ENCODE results near the gene TBC1D8. TPM values are rescaled to one million over a fixed set of nuclear protein-coding genes. Genes with fewer than 3 reads are reported as not detected.

The TBC1D8 gene
- total RNA-seq, 2 experiments from 2014 or later = 0.29 to 0.70 TPM

DNA sequence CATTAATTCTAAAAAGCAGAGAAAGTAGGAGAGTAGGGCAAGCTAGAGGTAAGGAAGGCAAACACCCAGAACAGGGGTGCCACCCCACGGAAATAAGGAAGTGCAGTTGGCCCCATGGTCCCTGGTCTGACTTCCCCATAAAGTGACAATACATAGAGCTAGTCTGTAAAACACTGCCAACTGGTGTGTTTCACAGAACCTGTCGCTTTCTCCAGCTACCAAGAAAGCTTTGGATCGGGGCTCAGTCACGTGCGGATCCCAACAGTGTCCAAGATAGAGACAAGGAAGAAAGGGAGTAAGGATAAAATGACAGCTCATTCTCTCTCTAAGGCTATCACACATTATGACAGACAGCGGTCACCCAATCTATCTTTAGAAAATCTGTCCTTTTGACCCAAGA is 36.4 kb downstream of the TBC1D8 start:
- ATAC-seq (no peak), DNase-seq (no peak)
- no peak overlapping the region for H3K27ac Mint-ChIP-seq
- POLR2A ChIA-PET = no interaction called here
- H3K4me3 Mint-ChIP-seq = no peak overlapping the region
- no peaks in the 10 kb centered on the region for H3K36me3 Mint-ChIP-seq (ENCODE audit: low read depth)
- H3K4me1 Mint-ChIP-seq (ENCODE audit: low read depth) = no peaks in the 10 kb centered on the region
- CTCF ChIA-PET = no interaction called here
- peaks cover 4% of the 10 kb centered on the region for H3K27me3 Mint-ChIP-seq (ENCODE audit: low read depth)
- no peaks in the 10 kb centered on the region for H3K9me3 Mint-ChIP-seq (ENCODE audit: insufficient read depth)

DNA sequence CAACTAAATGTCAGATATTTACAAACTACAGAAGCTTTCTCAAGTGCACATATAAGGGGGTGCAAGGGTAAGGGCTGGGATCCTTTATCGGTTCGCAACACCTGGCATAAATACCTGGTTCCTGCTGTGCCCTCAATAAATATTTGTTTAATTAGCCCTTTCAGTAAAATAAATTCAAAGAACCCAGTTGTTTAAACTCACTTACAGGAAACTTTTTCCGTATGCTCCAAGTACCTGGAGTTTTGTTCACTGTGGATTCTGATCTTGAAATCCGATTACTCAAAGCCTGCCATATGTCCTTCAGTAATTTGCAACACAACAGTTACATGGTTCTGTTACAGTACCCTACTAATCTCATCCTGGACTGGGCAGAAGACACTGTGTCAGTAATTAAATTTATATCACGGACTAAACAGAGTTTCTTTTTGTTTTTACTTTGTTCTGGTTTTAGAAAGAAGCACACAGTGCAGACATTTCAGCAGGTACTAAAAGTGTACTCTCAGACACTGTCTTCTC is 36.9 kb downstream of the TBC1D8 start:
- DNase-seq (no peak), ATAC-seq (no peak)
- Mint-ChIP-seq H3K27ac (no peak overlapping the region), H3K4me1 (ENCODE audit: low read depth) (no peaks in the 10 kb centered on the region), H3K27me3 (ENCODE audit: low read depth) (peaks cover 4% of the 10 kb centered on the region), H3K4me3 (no peak overlapping the region), H3K36me3 (ENCODE audit: low read depth) (no peaks in the 10 kb centered on the region), H3K9me3 (ENCODE audit: insufficient read depth) (no peaks in the 10 kb centered on the region)
- POLR2A ChIA-PET = no interaction called here
- CTCF ChIA-PET = no interaction called here

DNA sequence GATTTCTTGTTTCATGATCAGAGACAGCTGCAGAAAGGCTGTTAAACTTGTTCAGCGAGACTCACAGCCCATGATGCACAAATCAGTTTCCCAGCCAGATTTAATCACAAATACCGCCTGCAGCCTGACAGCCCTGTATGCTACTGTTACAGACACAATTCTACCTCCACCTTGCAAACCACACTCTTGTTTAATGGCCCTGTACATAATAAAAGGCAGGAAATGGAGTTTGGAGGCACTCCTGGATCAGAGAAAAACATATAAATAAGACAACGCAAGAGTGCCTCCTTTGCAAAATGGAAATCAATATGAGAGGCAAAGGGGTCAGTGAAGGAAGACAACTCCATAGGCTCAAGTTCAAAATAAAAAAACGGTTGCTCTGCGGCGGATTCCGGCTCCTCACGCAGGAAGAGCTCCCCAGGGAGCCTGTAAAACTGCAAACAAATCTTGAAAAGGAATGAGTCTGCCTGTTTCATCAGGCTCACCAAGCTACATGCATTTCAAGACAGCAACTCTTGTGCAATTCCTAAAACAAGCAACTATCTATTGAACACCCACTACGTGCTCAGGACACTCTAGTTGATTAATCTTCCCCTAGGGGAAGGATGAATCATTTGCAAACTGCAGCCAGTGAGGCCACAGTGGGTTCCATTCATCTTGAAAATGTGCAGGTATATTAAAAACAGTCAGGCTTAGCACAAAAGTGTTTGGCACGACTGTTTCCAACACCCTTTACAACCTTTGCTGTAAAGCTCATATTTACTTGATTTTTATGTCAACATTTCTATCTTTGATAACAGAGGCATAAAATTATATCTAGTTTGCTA is 37.5 kb downstream of the TBC1D8 start:
- no peak for ATAC-seq
- no peaks in the 10 kb centered on the region for H3K36me3 Mint-ChIP-seq (ENCODE audit: low read depth)

DNA sequence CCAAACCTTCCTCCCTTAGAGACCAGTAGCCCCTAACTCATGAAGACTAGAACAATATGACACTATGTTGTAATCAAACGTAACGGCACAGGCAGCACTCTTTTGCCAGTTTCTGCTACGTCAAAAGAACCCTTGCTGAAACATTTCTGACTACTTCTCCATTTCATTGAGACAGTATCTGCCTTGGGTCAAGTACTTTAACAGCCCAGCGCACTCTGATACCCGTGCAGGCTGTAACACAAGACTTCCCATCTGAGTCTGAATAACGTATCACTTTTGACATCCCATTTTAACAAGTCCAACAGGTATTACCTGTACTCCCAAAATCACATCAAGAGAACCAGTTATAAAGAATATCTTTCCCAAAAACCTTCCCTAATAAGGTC is 38.4 kb downstream of the TBC1D8 start:
- H3K27me3 Mint-ChIP-seq (ENCODE audit: low read depth) = peaks cover 4% of the 10 kb centered on the region
- H3K4me1 Mint-ChIP-seq (ENCODE audit: low read depth) = no peaks in the 10 kb centered on the region
- no peak overlapping the region for H3K27ac Mint-ChIP-seq
- H3K36me3 Mint-ChIP-seq (ENCODE audit: low read depth) = no peaks in the 10 kb centered on the region
- ATAC-seq (no peak), DNase-seq (no peak)
- no peak overlapping the region for H3K4me3 Mint-ChIP-seq
- ChIA-PET CTCF (interaction anchor here (0.7 kb wide), 1 partner anchor 80 kb away, joined by 3 read pairs; no protein-coding TSS in a partner anchor), POLR2A (no interaction called here)
- H3K9me3 Mint-ChIP-seq (ENCODE audit: insufficient read depth) = no peaks in the 10 kb centered on the region

More for the DNA sequence above, 37.5 kb downstream of the TBC1D8 start:
- CTCF ChIA-PET = no interaction called here
- Mint-ChIP-seq H3K27ac (no peak overlapping the region), H3K4me3 (no peak overlapping the region), H3K9me3 (ENCODE audit: insufficient read depth) (no peaks in the 10 kb centered on the region), H3K27me3 (ENCODE audit: low read depth) (peaks cover 4% of the 10 kb centered on the region), H3K4me1 (ENCODE audit: low read depth) (no peaks in the 10 kb centered on the region)
- no peak for DNase-seq
- POLR2A ChIA-PET = interaction anchor here (0.6 kb wide), 1 partner anchor 14 kb away, joined by 3 read pairs; no protein-coding TSS in a partner anchor

DNA sequence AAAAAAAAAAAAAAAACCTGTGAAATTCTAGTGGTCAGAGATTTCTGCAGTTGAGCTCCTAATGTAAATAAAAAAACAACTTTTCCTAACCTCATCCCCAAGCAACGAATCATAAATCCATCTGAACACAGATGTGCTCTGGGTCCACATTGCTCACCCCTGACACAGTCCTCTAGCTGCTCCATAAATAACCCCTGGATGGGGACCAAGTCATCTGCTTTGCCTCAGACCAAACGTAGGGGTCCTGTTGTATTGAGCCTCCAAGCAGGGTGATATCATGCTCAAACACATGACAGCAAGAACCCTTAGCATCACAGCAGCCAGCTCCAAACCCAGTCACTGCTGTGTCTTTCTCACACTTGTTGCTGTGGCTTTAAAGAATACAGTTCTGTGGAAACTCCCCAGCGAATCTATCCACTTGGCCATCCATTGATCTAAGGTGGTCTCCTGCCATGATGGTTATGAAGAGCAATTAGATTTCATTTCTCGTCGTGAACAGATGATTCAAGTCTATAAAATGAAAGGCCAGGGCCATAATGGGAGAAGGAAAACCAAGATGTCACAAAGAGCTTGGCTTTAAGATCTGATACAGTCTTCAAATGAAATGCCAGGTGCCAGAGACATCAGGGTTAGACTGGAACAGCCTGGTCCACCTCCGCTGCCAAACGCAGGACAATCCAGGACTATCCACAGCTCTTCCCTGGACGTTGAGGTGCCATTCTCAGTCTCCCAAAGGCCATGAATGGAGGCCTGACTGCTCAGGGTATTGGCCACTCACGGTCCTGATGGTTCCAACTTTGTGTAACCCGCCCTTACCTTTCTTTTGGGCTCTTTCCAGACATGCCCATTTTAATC is 39.0 kb downstream of the TBC1D8 start:
- POLR2A ChIA-PET = no interaction called here
- CTCF ChIA-PET = interaction anchor here (0.7 kb wide), 1 partner anchor 81 kb away, joined by 3 read pairs; no protein-coding TSS in a partner anchor
- no peak overlapping the region for H3K4me3 Mint-ChIP-seq
- ATAC-seq = no peak
- no peaks in the 10 kb centered on the region for H3K9me3 Mint-ChIP-seq (ENCODE audit: insufficient read depth)
- peaks cover 4% of the 10 kb centered on the region for H3K27me3 Mint-ChIP-seq (ENCODE audit: low read depth)
- DNase-seq = no peak
- H3K27ac Mint-ChIP-seq = no peak overlapping the region
- H3K36me3 Mint-ChIP-seq (ENCODE audit: low read depth) = no peaks in the 10 kb centered on the region
- H3K4me1 Mint-ChIP-seq (ENCODE audit: low read depth) = no peaks in the 10 kb centered on the region

DNA sequence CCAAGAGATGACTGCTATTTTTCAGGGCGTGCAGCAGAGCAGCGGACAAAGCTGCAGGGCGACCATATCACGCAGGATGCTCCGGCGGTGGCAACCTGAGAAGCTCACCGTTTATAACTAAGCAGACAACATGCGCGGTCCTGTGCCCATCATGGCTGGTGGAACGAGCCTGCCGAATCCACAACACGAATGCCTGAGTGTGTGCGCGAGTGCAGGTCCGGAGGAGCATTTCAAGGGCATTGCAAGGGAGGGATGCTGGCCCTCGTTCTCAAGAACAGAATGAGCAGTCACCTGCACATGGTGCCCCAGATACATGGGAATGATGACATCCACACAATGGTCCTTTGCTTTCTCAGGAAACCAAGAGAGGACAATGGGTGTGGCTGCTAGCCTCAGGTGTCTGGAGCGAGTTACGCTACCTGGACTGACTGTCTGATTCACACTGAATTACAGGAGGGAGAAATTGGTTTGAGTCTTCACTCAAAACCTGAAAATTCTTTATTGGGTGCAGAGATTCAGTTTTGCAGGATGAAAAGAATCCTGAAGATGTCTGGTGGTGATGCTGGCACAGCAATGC is 39.8 kb downstream of the TBC1D8 start:
- ChIA-PET POLR2A (no interaction called here), CTCF (no interaction called here)
- Mint-ChIP-seq H3K9me3 (ENCODE audit: insufficient read depth) (no peaks in the 10 kb centered on the region), H3K27me3 (ENCODE audit: low read depth) (peaks cover 4% of the 10 kb centered on the region), H3K4me1 (ENCODE audit: low read depth) (no peaks in the 10 kb centered on the region), H3K4me3 (no peak overlapping the region), H3K36me3 (ENCODE audit: low read depth) (no peaks in the 10 kb centered on the region), H3K27ac (no peak overlapping the region)
- ATAC-seq = no peak
- no peak for DNase-seq

DNA sequence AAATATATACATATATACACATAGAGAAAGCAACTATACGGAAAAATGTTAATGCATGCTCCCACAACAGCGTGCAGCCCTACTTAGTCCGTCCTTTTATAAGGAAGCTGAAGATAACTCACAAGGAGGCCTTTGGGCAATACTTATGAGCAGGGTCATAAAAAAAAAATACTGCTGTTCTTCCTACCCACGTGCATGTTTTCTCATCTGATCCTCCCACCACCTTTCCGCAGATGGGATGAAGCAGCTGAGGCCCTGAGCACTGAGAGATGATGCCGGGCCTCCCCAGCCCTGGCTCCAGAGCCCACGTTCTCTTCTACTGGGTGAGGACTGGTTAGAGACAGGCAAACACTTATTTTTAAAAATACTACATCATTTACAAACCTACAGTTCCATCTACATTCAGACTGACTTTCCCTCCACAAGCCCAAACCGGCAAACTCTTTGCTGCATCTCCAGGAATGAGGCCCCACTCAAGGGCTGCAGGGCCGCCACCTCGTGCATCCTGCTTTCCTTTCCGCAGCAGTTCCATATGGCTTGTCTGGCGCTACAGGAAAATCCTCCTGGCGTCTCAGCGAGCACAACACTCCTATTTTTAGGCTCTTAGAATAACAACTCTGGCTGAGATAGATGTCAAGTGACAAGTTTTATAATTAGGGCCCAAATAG is 41.6 kb downstream of the TBC1D8 start:
- no peak for ATAC-seq
- ChIA-PET POLR2A (no interaction called here), CTCF (no interaction called here)
- Mint-ChIP-seq H3K4me3 (no peak overlapping the region), H3K9me3 (ENCODE audit: insufficient read depth) (no peaks in the 10 kb centered on the region), H3K27me3 (ENCODE audit: low read depth) (peaks cover 4% of the 10 kb centered on the region), H3K4me1 (ENCODE audit: low read depth) (no peaks in the 10 kb centered on the region), H3K27ac (no peak overlapping the region), H3K36me3 (ENCODE audit: low read depth) (no peaks in the 10 kb centered on the region)
- DNase-seq = no peak

DNA sequence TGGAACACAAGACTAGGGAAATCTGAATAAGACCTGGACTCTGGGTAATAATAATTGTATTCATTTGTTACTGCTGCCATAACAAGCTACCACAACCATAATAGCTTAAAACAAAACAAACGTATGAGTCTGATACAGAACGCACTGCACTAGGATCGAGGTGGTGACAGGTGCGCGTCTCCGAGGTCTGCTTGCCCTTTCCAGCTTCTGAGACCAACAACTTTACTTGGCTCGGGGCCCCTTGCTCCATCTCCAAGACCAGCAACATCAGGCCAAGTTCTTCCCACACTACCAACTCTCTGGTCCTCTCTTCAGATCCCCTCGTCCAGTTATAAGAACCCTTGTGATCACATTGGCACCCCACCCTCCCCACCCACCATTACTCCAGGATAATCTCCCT is 42.8 kb downstream of the TBC1D8 start:
- ATAC-seq (no peak), DNase-seq (no peak)
- ChIA-PET CTCF (no interaction called here), POLR2A (no interaction called here)
- Mint-ChIP-seq H3K27me3 (ENCODE audit: low read depth) (no peaks in the 10 kb centered on the region), H3K27ac (no peak overlapping the region), H3K36me3 (ENCODE audit: low read depth) (no peaks in the 10 kb centered on the region), H3K4me1 (ENCODE audit: low read depth) (no peaks in the 10 kb centered on the region), H3K4me3 (no peak overlapping the region), H3K9me3 (ENCODE audit: insufficient read depth) (no peaks in the 10 kb centered on the region)

GRCh38 chr2:101107241-101107640 is 43.9 kb downstream of the TBC1D8 start:
- Mint-ChIP-seq H3K27me3 (ENCODE audit: low read depth) (no peaks in the 10 kb centered on the region), H3K9me3 (ENCODE audit: insufficient read depth) (peaks cover 4% of the 10 kb centered on the region), H3K36me3 (ENCODE audit: low read depth) (no peaks in the 10 kb centered on the region), H3K4me1 (ENCODE audit: low read depth) (no peaks in the 10 kb centered on the region), H3K4me3 (no peak overlapping the region), H3K27ac (no peak overlapping the region)
- ATAC-seq (no peak), DNase-seq (no peak)
- POLR2A ChIA-PET = no interaction called here
- CTCF ChIA-PET = no interaction called here

DNA sequence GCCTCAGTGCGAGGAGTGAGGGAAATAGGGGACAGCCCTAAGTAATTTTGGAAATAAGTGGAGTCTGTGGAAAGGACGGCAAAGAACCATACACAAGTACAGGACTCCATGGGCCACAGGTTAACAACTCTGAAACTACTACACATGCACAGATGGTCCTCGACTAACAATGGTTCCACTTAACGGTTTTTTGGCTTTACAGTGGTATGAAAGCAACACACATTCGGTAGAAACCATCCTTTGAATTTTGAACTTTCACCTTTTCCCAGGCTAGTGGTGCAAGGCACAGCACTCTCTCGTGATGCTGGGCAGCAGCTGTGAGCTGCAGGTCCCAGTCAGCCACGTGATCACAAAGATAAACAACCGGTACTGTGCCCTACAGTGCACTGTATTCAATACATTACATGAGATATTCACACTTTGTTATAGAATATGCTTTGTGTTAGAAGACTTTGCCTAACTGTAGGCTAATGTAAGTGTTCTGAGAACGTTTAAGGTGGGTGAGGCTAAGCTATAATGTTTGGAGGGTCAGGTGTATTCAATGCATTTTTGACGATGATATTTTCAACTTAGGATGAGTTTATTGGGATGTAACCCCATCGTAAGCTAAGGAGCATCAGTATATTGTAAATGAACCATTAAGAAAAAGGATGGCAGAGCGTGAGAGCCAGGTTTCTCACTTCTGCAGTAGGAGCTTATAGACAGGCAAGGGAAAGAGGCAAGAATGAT is 44.6 kb downstream of the TBC1D8 start:
- Mint-ChIP-seq H3K4me1 (ENCODE audit: low read depth) (no peaks in the 10 kb centered on the region), H3K36me3 (ENCODE audit: low read depth) (no peaks in the 10 kb centered on the region), H3K27ac (no peak overlapping the region), H3K4me3 (no peak overlapping the region), H3K27me3 (ENCODE audit: low read depth) (no peaks in the 10 kb centered on the region), H3K9me3 (ENCODE audit: insufficient read depth) (peaks cover 5% of the 10 kb centered on the region)
- POLR2A ChIA-PET = no interaction called here
- no peak for DNase-seq
- ATAC-seq = no peak
- CTCF ChIA-PET = interaction anchor here (0.6 kb wide), 1 partner anchor 13 kb away, joined by 3 read pairs; no protein-coding TSS in a partner anchor

DNA sequence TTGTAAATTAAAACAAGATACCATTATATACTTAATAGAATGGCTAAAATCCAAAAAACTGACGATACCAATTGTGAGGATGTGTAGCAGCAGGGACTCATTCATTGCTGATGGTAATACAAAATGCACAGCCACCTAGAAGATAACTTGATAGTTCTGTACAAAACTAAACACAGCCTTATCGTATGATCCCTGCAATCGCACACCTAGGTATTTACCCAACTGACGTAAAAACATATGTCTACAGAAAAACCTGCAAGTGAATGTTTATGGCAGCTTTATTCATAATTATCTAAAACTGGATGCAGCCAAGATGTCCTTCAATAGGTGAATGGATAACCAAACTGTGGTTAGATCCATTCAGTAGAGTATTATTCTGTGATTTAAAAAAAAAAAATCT is 45.5 kb downstream of the TBC1D8 start:
- POLR2A ChIA-PET = no interaction called here
- Mint-ChIP-seq H3K4me3 (no peak overlapping the region), H3K9me3 (ENCODE audit: insufficient read depth) (peaks cover 5% of the 10 kb centered on the region), H3K27ac (no peak overlapping the region), H3K36me3 (ENCODE audit: low read depth) (no peaks in the 10 kb centered on the region), H3K4me1 (ENCODE audit: low read depth) (no peaks in the 10 kb centered on the region), H3K27me3 (ENCODE audit: low read depth) (no peaks in the 10 kb centered on the region)
- no peak for ATAC-seq
- CTCF ChIA-PET = no interaction called here
- DNase-seq = no peak
